GM12891 (cell line): ENCODE measurements around the gene PDLIM7.

Experiments
- POLR2A ChIP-seq: IDR thresholded peaks from 2 replicates; pipeline ENCODE4 v1.6.1; 2011; ENCODE audit warnings: low read depth, low read length, control low read depth
- POLR2AphosphoS5 ChIP-seq: IDR thresholded peaks from 2 replicates; pipeline ENCODE4 v1.6.1; 2011; ENCODE audit warnings: low read depth, low read length, control low read depth
- POU2F2 ChIP-seq: IDR thresholded peaks from 2 replicates; pipeline ENCODE4 v1.6.1; 2011; ENCODE audit warnings: low read depth, mild to moderate bottlenecking, control low read depth, low read length, moderate library complexity
- TAF1 ChIP-seq: IDR thresholded peaks from 2 replicates; pipeline ENCODE4 v1.6.1; 2011; ENCODE audit warnings: low read depth, low read length, control low read depth

DNA sequence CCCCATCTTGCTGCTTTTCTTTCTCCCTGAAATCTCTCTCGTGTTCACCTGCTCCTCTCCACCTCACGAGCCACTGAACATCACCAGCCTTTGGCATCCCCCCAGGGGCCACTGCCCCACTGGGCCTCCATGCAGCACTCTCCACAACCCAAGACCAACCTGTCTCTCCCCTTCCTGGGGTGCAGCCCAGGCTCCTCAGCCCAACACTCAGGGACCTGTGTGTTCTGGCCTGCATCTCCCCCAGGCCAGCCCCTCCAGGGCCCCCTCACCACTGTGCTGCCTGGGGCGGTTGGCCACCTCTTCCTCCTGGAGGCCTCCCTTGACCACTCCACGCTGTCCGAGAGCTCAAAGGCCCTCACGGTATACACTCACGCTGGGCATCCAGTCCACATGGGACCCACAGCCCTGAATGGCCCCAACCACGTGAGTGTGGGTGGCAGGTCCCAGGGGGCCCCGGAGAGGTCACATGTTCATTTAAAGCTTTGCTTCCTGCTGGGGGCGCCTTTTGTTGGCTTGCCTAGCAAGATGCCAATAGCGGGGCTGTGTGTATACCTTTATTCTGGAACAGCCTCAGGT is 12.7 kb upstream of the PDLIM7 start:
- peak; percentile 60 for TF ChIP-seq POLR2AphosphoS5
- 0 out of 2 replicates have a peak, but pooled peaks have one; percentile 17 for TF ChIP-seq POLR2A
- no peak for TF ChIP-seq TAF1
- TF ChIP-seq POU2F2, result no peak
